GM20000 (cell line): Measurements from ENCODE around the gene PAOX.
A peak's percentile ranks its signal among the peaks of the same experiment; 100 is the strongest.

ENCODE experiments used
- DNase-seq: peaks from one replicate; pipeline ENCODE4 v3.0.0; 2012; ENCODE audit warnings: low spot score
- CTCF ChIP-seq: IDR thresholded peaks from 2 replicates; pipeline ENCODE4 v1.5.1; 2012; ENCODE audit warnings: mild to moderate bottlenecking, control low read depth; ENCODE audit errors: extremely low read depth, missing control alignments

The PAOX gene

GRCh38 chr10:133377025-133377817 is 1.8 kb upstream of the PAOX start:
- DNase-seq, result no peak
- TF ChIP-seq CTCF, result no peak

GRCh38 chr10:133377818-133378250 is 1.2 kb upstream of the PAOX start:
- TF ChIP-seq CTCF, result no peak
- DNase-seq, result no peak

- peak; percentile 84 for DNase-seq
- no peak for TF ChIP-seq CTCF
Measured at GRCh38 chr10:133378251-133379096, 588 bp upstream of the PAOX start.

GRCh38 chr10:133379801-133380666 is 972 bp downstream of the PAOX start:
- no peak for TF ChIP-seq CTCF
- no peak for DNase-seq

- no peak for TF ChIP-seq CTCF
- DNase-seq, result no peak
Measured at GRCh38 chr10:133381036-133381435, 2.0 kb downstream of the PAOX start.

- no peak for TF ChIP-seq CTCF
- no peak for DNase-seq
Measured at GRCh38 chr10:133383551-133383950, 4.5 kb downstream of the PAOX start.
